Neuronal stem cell (in vitro differentiated cells): ENCODE results near the gene UBE2J2.

Experiments used
- DNase-seq: peaks from one replicate; pipeline ENCODE4 v3.0.0-alpha.2; 2013; ENCODE audit warnings: low spot score
- H2AFZ ChIP-seq: one replicate; pipeline ENCODE4 v1.6.1; 2013; ENCODE audit warnings: mild to moderate bottlenecking, low read length, inconsistent platforms
- H2AK5ac ChIP-seq: 2 replicates; pipeline ENCODE4 v1.6.1; 2013; ENCODE audit warnings: low read depth, mild to moderate bottlenecking, inconsistent platforms, low read length, moderate library complexity, mixed read lengths
- H2BK120ac ChIP-seq: 2 replicates; pipeline ENCODE4 v1.6.1; 2013; ENCODE audit warnings: low read depth, mild to moderate bottlenecking, inconsistent platforms, low read length, moderate library complexity, mixed read lengths
- H2BK12ac ChIP-seq: one replicate; pipeline ENCODE4 v1.6.1; 2013; ENCODE audit warnings: low read length, inconsistent platforms
- H2BK15ac ChIP-seq: 2 replicates; pipeline ENCODE4 v1.6.1; 2013; ENCODE audit warnings: mild to moderate bottlenecking, low read length, inconsistent platforms, mixed read lengths
- H2BK5ac ChIP-seq: one replicate; pipeline ENCODE4 v1.6.1; 2013; ENCODE audit warnings: inconsistent platforms, mild to moderate bottlenecking, low read length, moderate library complexity
- H3K14ac ChIP-seq: one replicate; pipeline ENCODE4 v1.6.1; 2013; ENCODE audit warnings: low read length, inconsistent platforms
- H3K18ac ChIP-seq: 2 replicates; pipeline ENCODE4 v1.6.1; 2013; ENCODE audit warnings: low read length, inconsistent platforms
- H3K23ac ChIP-seq: 2 replicates; pipeline ENCODE4 v1.6.1; 2013; ENCODE audit warnings: low read depth, mild to moderate bottlenecking, mixed read lengths, low read length, inconsistent platforms; ENCODE audit not compliant: poor library complexity
- H3K27ac ChIP-seq: replicated peaks from 3 replicates; pipeline ENCODE4 v1.5.1; 2013; ENCODE audit warnings: low read length, inconsistent platforms
- H3K27me3 ChIP-seq, 3 experiments: 2 replicates each; pipeline ENCODE4 v1.6.1; 2013; ENCODE audit warnings: low read length in 3 of 3, mild to moderate bottlenecking in 2 of 3, inconsistent platforms in 1 of 3, low read depth in 1 of 3, mixed read lengths in 1 of 3, moderate library complexity in 1 of 3; ENCODE audit not compliant: control insufficient read depth in 3 of 3, insufficient read depth in 3 of 3
- H3K36me3 ChIP-seq, 2 donors: replicated peaks in 1 of 2; 2 replicates each; pipeline ENCODE4 v1.6.1; 2013; ENCODE audit warnings: low read length in 2 of 2; ENCODE audit not compliant: control insufficient read depth in 2 of 2, insufficient read depth in 2 of 2
- H3K4ac ChIP-seq: 2 replicates; pipeline ENCODE4 v1.6.1; 2013; ENCODE audit warnings: inconsistent platforms, mild to moderate bottlenecking, low read length, moderate library complexity
- H3K4me1 ChIP-seq, 2 donors: 1 replicate in 1 of 2; 2 replicates in 1 of 2; pipeline ENCODE4 v1.6.1; 2013; ENCODE audit warnings: low read length in 2 of 2, low read depth in 1 of 2; ENCODE audit not compliant: control insufficient read depth in 2 of 2, insufficient read depth in 1 of 2
- H3K4me2 ChIP-seq: one replicate; pipeline ENCODE4 v1.6.1; 2013; ENCODE audit warnings: mild to moderate bottlenecking, low read length, inconsistent platforms; ENCODE audit not compliant: insufficient read depth, poor library complexity, severe bottlenecking
- H3K4me3 ChIP-seq, 2 donors: 2 replicates each; pipeline ENCODE4 v1.5.1; 2013; ENCODE audit warnings: low read length in 2 of 2, mild to moderate bottlenecking in 2 of 2, inconsistent platforms in 1 of 2, moderate library complexity in 1 of 2
- H3K79me1 ChIP-seq: one replicate; pipeline ENCODE4 v1.6.1; 2013; ENCODE audit warnings: low read depth, mild to moderate bottlenecking, inconsistent platforms, low read length, moderate library complexity
- H3K9ac ChIP-seq: one replicate; pipeline ENCODE4 v1.6.1; 2013; ENCODE audit warnings: mild to moderate bottlenecking, low read depth, low read length, inconsistent platforms; ENCODE audit not compliant: poor library complexity
- H3K9me3 ChIP-seq, 2 donors: replicated peaks in 1 of 2; 2 replicates each; pipeline versions ENCODE3 to v1.6.1; 2013; ENCODE audit warnings: low read length in 2 of 2, mild to moderate bottlenecking in 2 of 2, inconsistent platforms in 1 of 2, low read depth in 1 of 2, mixed read lengths in 1 of 2, moderate library complexity in 1 of 2; ENCODE audit not compliant: control insufficient read depth in 2 of 2, insufficient read depth in 1 of 2
- H4K8ac ChIP-seq: one replicate; pipeline ENCODE4 v1.6.1; 2013; ENCODE audit warnings: low read depth, mild to moderate bottlenecking, inconsistent platforms, low read length, moderate library complexity
- H4K91ac ChIP-seq: one replicate; pipeline ENCODE4 v1.6.1; 2013; ENCODE audit warnings: low read length, low read depth, mild to moderate bottlenecking, inconsistent platforms; ENCODE audit not compliant: poor library complexity
- WGBS, 2 donors: extraction: QIAGEN DNeasy Blood & Tissue Kit; methylation state at CpG; one replicate each; pipeline ENCODE4 v1.1.7; 2013; ENCODE audit warnings: missing lambda C conversion rate in 2 of 2, mixed read lengths in 1 of 2; ENCODE audit not compliant: insufficient read length in 2 of 2, insufficient replicate concordance in 1 of 2; ENCODE audit errors: extremely low coverage in 2 of 2; 5-methylcytosine and 5-hydroxymethylcytosine counted together

UBE2J2 gene

GRCh38 chr1:1302951-1303509 is 29.4 kb upstream of the UBE2J2 start:
- Histone ChIP-seq H2AFZ (no peak overlapping the region), H3K36me3 (peaks cover 1 to 2% of the 10 kb centered on the region in 2 donors), H3K14ac (peak overlapping the region; percentile 82), H2BK5ac (peak overlapping the region; percentile 39), H2BK12ac (peak overlapping the region; percentile 22), H3K23ac (peak overlapping the region; percentile 95), H3K18ac (no peak overlapping the region), H2BK15ac (peak overlapping the region; percentile 37), H3K4ac (no peak overlapping the region), H4K8ac (peak overlapping the region; percentile 17), H3K27ac (no peak overlapping the region), H3K4me2 (no peak overlapping the region), H3K9me3 (no peaks in the 10 kb centered on the region), H3K79me1 (peaks cover 10% of the 10 kb centered on the region), H2BK120ac (no peak overlapping the region), H3K4me1 (peaks cover 28 to 30% of the 10 kb centered on the region in 2 donors), H3K4me3 (no peak overlapping the region), H4K91ac (no peak overlapping the region), H3K27me3 (no peaks in the 10 kb centered on the region), H2AK5ac (peak overlapping the region; percentile 56), H3K9ac (peak overlapping the region; percentile 63)
- no peak for DNase-seq
- WGBS, 2 donors: no CpG with 5 or more reads among the region's 31 CpGs

GRCh38 chr1:1302006-1302430 is 28.4 kb upstream of the UBE2J2 start:
- Histone ChIP-seq H3K4me2 (no peak overlapping the region), H2BK120ac (no peak overlapping the region), H3K18ac (peak overlapping the region; percentile 76), H3K36me3 (peaks cover 1 to 7% of the 10 kb centered on the region in 2 donors), H3K27me3 (no peaks in the 10 kb centered on the region), H3K27ac (no peak overlapping the region), H4K91ac (no peak overlapping the region), H2BK15ac (no peak overlapping the region), H3K4me1 (peaks cover 26 to 28% of the 10 kb centered on the region in 2 donors), H3K9me3 (no peaks in the 10 kb centered on the region), H2AFZ (no peak overlapping the region), H3K14ac (peak overlapping the region; percentile 89), H3K23ac (peak overlapping the region; percentile 55), H2AK5ac (peak overlapping the region; percentile 81), H4K8ac (no peak overlapping the region), H3K4me3 (no peak overlapping the region), H3K4ac (no peak overlapping the region), H3K9ac (no peak overlapping the region), H2BK5ac (peak overlapping the region; percentile 24), H2BK12ac (no peak overlapping the region), H3K79me1 (peaks cover 7% of the 10 kb centered on the region)
- DNase-seq: no peak
- WGBS, 2 donors: no CpG with 5 or more reads among the region's 9 CpGs

GRCh38 chr1:1300352-1300739 is 26.7 kb upstream of the UBE2J2 start:
- Histone ChIP-seq H3K23ac (no peak overlapping the region), H4K8ac (no peak overlapping the region)

GRCh38 chr1:1299686-1300351 is 26.2 kb upstream of the UBE2J2 start:
- H3K36me3 ChIP-seq: peaks cover 3 to 28% of the 10 kb centered on the region in 2 donors
- no peak overlapping the region for H2BK12ac ChIP-seq
- peak overlapping the region; percentile 39 for H3K23ac ChIP-seq
- H3K9me3 ChIP-seq: peaks cover 0 to 3% of the 10 kb centered on the region in 2 donors
- DNase-seq: no peak
- peaks cover 4 to 6% of the 10 kb centered on the region in 2 donors for H3K4me1 ChIP-seq
- no peak overlapping the region for H2BK120ac ChIP-seq
- no CpG with 5 or more reads among the region's 22 CpGs for WGBS, 2 donors
- H2AK5ac ChIP-seq: no peak overlapping the region
- H2BK15ac ChIP-seq: no peak overlapping the region
- H4K8ac ChIP-seq: no peak overlapping the region
- H3K18ac ChIP-seq: no peak overlapping the region
- H3K14ac ChIP-seq: no peak overlapping the region
- no peak overlapping the region for H2AFZ ChIP-seq
- no peak overlapping the region for H3K4me2 ChIP-seq
- no peak overlapping the region for H3K9ac ChIP-seq
- H3K79me1 ChIP-seq: peaks cover 4% of the 10 kb centered on the region
- no peak overlapping the region for H3K4ac ChIP-seq
- H4K91ac ChIP-seq: no peak overlapping the region
- no peaks in the 10 kb centered on the region for H3K27me3 ChIP-seq
- no peak overlapping the region for H3K4me3 ChIP-seq
- no peak overlapping the region for H2BK5ac ChIP-seq
- no peak overlapping the region for H3K27ac ChIP-seq

More at GRCh38 chr1:1300352-1300739, 26.7 kb upstream of the UBE2J2 start:
- peaks cover 3 to 22% of the 10 kb centered on the region in 2 donors for H3K36me3 ChIP-seq
- H3K4me2 ChIP-seq: no peak overlapping the region
- H2BK12ac ChIP-seq: no peak overlapping the region
- H3K18ac ChIP-seq: no peak overlapping the region
- H3K9me3 ChIP-seq: peaks cover 0 to 3% of the 10 kb centered on the region in 2 donors
- DNase-seq: no peak
- H3K4ac ChIP-seq: no peak overlapping the region
- no peak overlapping the region for H2BK15ac ChIP-seq
- H2AFZ ChIP-seq: no peak overlapping the region
- H3K4me3 ChIP-seq: no peak overlapping the region
- WGBS, 2 donors: no CpG with 5 or more reads among the region's 12 CpGs
- H3K4me1 ChIP-seq: peaks cover 9 to 11% of the 10 kb centered on the region in 2 donors
- H3K27ac ChIP-seq: no peak overlapping the region
- H3K9ac ChIP-seq: no peak overlapping the region
- no peak overlapping the region for H2BK120ac ChIP-seq
- H3K79me1 ChIP-seq: peaks cover 4% of the 10 kb centered on the region
- H2AK5ac ChIP-seq: no peak overlapping the region
- no peak overlapping the region for H3K14ac ChIP-seq
- H2BK5ac ChIP-seq: no peak overlapping the region
- no peaks in the 10 kb centered on the region for H3K27me3 ChIP-seq
- no peak overlapping the region for H4K91ac ChIP-seq
